HG03378 (cell line): ENCODE data around the gene ADGRL1.
"Not testable (repeated sequence)": the region's sequence is repeated elsewhere in the genome, so short reads cannot be mapped to it uniquely, and the experiment has no call there.

Experiments
- ATAC-seq: cut with Tn5 transposase; IDR thresholded peaks from one replicate; pipeline ENCODE4 v1.9.1; 2021; ENCODE audit warnings: mild to moderate bottlenecking, moderate library complexity; ENCODE audit not compliant: unreplicated experiment

ADGRL1 gene

DNA sequence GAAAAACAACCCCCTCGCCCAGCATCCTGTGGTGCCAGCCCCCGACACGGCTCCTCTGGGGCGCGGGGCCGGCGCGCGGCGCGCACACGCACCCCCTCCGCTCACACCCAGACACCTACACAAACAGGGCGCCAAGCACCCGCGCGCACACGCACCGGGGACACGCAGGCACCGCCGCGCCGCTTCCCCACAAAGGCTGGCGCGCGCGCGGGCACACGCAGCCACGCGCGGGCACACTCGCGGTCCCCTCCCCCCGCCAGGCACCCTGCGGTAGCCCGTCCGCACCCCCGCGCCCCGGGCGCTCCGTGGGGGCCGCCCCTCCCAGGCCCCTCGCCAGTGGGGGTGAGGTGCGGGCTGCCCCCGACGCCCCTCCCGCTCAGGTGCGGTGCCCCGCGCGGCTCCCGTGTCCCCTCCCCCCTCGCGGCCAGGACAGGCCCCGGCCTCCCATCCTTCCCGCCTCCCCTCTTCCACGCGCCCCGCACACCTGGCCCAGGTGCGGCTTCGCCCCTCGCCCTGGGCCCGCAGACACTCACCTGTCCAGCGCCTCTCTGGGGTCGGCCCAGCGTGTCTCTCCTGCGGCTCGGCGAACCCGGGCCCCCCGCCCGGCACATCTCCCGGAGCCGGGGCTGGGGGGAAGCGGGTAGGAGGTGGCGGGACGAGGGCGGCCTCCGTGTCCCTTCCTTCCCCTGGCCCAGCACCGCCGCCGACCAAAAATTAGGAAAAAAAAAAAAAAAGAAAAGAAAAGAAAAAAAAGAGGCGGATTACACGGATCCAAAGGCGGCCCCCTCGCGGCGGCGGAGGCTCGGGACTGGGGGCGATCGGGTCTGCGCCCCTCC is at the start of gene ADGRL1:
TSS of gene ADGRL1 (minus strand) at position 718 of the 836 bp plus-strand sequence. CDS start 22,567 bp downstream, outside the sequence.
- ATAC-seq, result not testable (repeated sequence)

DNA sequence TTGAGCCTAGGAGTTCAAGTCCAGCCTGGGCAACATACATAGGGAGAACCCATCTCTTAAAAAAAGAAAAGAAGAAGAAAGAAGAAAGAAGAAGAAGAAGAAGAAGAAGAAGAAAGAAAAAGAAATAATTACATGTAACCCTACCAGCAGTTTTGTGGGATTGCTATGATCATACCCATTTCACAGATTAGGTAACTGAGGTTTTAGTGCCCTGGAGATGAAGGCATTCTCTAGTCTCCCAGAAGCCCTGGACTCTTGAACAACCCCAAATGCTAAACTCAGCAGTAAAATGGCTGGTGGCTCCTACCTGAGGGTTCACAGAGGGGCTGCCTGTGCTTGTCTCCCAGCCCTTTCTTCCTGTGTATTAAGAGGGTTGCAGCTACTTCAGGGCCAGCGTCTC is 49.3 kb upstream of the ADGRL1 start:
- not testable (repeated sequence) for ATAC-seq

DNA sequence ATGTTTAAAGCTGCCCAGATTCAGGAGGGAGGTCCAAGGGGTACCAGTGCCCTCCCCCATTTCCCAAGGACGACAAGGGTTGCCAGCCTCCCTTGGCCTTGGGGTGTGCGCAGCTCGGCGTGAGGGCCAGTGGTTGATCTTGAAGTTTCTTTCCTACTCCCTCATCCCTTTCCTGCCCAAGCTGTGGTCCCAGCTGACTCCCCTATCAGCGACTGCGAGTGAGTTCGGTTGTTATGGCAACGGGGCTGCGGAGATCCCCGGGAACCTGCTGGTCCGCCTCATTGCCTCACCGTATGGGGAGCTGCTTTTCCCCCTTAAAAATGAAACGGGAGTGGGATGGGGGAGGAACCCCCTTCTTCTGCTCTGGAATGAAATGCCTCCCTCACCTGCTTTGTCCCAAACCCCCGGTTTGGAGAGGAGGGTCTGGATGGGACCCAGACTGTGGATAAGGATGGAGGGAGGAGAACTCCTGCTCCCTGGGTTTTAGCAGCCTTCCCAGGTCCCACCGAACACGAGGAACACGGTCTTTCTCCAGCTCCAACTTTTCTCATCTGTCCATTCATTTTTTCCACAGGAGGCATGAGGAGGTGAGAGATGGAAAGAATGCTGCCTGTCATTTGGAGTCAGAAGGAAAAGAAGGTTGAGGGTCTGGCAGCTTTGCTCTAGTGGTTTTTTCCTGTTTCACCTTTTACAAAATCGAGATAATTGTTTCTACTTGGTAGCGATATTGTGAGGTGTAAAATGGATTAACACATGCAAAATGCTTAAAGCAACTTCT is 48.0 kb upstream of the ADGRL1 start:
- not testable (repeated sequence) for ATAC-seq

DNA sequence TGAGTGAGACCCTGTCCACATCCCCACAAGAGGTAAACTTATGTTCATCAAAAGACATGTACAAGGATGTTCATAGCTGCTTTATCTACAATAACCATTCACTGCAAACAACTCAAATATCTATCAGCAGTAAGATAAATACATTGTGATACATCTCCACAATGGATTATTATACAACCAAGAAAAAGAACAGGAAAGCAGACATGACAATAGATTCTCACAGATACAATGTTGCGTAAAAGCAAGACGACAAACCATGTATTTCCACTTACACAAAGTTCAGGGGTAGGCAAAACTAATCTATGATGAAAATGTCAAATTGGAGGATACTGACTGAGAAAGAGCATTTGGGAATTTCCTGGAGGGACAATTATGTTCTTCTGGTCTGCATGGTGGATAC is 46.2 kb upstream of the ADGRL1 start:
- not testable (repeated sequence) for ATAC-seq

DNA sequence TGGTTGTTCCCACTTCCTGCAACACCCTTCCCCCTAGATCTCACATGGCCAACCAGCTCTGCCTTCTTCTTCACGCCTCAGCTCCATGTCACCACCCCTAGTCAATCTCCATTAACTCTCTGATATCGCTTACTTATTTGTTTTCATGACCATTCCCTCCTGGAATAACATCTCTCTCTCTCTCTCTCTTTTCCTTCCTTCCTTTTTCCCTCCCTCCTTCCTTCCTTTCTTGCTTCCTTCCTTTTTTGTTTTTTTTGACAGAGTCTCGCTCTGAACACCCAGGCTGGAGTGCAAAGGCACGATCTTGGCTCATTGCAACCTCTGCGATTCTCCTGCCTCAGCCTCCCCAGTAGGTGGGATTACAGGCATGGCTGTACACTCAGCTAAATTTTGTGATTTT is 44.9 kb upstream of the ADGRL1 start:
- no peak for ATAC-seq

DNA sequence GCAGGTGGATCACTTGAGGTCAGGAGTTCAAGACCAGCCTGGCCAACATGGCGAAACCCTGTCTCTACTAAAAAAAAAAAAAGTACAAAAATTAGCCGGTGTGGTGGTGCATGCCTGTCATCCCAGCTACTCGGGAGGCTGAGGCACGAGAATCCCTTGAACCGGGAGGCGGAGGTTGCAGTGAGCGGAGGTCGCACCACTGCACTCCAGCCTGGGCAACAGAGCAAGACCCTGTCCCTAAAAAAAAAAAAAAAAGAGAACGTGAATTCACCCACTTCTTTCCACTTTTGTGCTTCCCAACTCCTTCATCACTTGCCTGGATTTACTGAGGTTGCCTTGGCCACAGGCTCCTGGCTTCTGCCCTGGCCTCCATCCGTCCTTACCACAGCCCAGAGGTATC is 44.3 kb upstream of the ADGRL1 start:
- ATAC-seq, result not testable (repeated sequence)

DNA sequence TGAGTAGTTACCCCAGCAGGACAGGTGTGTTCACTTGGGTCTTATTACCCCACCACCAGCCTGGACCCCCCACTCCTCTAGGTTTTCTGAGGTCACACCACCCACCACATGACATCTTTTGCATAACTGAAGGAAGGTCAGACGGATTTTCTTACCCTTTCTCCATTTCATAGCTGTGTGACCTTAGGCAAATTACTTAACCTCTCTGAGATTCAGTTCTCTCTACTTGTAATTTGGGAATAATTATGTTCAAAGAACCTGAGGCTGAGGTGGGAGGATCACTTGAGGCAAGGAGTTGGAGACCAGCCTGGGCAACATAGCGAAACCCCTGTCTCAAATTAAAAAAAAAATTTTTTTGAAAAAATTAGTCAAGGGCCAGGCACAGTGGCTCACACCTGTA is 43.9 kb upstream of the ADGRL1 start:
- not testable (repeated sequence) for ATAC-seq

DNA sequence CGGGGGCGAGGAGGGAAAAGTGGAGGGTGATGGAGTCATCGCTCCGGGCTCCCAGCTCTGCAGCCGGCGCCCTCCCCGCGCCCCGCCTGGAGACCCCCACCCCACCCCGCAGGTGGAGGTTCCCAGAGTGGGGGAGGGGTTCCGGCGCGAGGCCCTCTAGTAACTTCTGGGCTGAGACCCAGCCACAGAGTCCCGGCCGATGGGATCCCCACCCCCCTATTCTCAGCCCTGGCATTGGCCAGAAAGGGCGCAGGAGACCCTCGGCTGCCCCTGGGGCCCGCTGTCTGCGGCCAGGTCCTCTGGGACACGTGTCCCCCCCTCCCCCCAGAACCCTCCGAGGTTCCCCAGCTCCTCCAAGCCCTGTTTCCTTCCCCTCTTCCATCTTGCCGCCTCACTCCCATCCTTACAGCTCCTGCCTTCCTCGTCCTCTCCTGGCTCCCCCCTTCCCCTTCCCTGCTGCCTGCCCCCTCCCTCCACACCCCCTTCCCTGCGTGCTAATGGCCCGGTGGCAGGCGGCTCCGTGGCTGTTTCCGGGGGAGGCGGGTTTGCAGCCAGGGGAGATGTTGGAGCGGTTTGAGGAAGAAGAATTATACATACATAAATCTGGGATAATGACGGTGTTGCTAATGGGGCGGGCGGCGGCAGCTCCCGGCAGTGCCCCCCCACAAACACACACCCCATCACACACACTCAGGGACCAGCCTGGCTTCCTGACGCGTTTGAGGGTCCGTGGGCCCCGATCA is 43.2 kb upstream of the ADGRL1 start:
- not testable (repeated sequence) for ATAC-seq

DNA sequence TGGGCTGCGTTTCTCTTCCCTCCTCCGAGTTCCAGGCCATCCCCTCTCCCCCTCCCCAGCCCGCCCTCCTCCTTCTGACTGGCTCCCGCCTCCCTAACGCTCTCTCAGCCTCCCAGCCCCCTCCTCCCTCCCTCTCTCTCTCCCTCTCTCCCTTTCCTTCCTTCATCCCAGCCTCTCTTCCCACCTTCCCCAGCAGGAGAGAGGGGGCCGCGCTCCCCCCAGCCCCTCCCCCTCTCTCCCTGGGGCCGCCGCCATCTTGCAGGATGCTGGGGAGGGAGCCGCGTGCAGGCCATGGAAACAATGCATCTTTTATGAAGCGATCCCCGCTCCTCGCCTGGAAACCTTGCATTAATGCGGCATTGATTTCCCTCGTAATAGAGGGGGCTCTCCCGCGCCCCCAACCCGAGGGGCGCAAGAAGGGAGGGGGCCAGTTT is 42.6 kb upstream of the ADGRL1 start:
- no peak for ATAC-seq

DNA sequence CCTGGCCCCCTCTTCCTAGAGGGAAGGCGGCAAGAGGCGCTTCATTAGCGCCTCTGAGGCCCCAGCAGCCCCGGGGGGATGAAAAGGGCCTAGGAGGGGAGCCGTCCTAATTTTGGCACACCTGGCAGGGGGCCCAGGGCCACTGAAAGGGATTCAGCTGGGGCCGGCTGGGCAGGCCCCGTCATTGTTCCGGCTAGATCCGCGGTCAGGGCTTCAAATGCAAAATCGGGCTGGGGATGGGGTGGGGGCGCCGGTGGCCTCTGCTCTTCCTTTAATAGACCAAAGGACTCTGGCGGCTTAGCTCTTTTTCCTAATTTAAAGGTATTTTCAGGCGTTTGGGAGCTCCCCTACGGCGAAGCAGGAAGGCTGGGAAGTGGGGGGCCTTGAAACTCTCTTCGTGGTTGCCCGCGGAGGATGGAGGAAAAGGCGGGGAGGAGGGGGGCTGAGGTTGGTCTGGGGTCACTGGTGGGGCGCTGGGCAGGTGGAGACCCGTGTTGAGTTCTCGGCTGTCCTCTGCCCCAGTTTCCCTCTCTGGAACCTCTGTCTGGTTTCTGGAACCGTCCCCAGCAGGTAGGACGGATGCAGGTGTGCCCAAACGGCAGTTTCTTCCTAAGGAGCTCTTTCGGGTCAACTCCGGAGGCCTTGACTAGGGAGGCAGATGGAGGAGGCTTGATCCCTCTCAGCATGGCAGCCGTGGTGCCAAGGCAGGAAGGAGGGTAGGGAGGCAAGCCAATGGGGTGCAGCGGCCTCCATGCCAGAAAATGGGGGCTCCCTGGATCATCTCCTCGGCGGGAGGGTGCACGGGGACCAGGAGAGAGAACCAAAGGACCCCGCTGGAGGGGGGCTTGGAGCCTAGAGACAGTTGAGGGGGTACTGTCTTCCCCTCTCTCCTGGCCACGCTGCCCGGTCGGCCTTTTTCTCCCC is 41.8 kb upstream of the ADGRL1 start:
- ATAC-seq, result not testable (repeated sequence)

DNA sequence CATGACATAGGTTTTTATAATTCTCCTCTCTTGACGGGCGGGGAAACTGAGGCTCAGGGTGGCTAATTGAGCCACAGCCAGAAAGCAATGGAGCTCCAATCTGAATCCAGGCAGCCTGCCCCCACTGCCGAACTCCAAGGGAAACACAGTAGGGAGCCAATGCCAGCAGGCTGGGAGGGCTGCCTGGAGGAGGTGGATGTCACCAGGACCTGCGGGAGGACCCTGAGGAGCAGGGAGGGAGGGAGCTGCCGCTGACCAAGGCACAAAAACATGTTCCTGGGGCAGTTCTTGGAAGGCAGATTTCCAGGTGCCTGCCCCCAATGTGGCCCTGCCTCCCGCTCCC is 41.2 kb upstream of the ADGRL1 start:
- not testable (repeated sequence) for ATAC-seq

DNA sequence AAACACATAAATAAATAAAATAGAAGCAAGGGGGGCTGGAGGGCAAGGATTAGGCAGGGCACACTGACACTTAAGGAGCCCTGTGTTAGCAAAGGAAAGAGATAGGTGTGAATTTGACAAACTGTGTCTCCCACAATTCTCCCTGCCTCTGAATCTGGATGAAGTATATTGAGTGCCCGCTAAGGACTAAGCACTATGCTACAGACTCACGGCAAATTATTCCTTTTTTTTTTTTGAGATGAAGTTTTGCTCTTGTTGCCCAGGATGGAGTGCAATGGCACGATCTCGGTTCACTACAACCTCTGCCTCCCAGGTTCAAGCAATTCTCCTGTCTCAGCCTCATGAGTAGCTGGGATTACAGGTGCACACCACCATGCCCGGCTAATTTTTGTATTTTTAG is 38.4 kb upstream of the ADGRL1 start:
- not testable (repeated sequence) for ATAC-seq

DNA sequence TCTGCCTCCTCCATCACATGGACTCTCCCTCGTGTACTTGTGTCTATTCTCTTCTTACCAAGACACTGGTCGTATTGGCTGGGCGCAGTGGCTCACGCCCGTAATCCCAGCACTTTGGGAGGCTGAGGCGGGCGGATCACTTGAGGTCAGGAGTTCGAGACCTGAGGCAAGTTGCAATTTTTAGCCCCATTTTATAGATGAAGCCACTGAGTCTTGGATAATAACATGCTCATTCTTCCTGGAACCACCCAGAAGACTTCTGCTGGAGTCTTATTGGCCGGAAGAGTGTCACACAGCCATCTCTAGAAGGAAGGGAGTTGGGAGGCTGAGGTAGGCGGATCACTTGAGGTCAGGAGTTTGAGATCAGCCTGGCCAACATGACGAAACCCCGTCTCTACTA is 37.7 kb upstream of the ADGRL1 start:
- not testable (repeated sequence) for ATAC-seq

DNA sequence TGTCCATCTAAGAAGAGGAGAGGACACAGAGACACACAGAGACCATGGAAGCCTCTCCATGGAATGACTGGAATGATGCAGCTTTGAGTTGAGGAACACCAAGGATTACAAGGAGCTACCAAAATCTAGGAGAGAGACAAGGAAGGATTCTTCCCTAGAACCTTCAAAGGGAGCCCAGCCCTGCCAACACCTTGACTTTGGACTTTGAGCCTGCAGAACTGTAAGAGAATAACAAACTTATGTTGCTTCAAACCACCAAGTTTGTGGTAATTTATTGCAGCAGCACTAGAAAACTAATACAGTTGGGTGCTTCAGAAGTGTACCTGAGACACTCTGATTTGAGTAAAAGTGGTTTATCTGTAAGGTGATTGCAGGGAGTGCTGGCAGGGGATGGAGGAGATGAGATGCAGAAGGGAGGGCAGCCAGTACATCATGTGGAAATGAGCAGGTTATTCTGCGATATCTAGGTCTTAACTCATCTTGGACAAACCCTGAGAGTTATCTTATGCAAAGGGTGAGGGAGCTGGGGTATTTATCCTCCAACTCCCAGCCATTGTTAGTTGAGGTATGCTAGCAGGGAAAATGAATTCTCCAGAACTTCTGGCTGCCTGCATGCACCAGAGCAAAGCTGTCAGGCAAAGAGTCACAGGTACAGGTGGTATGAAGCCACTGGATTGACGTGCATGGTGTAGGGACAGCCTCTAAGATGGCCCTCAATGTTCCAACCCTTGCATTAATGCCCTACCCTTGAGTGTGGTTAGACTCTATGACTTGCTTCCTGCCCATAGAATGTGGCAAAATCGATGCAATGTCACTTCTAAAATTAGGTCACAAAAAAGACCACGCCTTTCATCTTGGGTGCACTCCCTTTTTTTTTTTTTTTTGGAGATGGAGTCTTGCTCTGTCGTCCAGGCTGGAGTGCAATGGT is 31.3 kb upstream of the ADGRL1 start:
- ATAC-seq, result no peak

DNA sequence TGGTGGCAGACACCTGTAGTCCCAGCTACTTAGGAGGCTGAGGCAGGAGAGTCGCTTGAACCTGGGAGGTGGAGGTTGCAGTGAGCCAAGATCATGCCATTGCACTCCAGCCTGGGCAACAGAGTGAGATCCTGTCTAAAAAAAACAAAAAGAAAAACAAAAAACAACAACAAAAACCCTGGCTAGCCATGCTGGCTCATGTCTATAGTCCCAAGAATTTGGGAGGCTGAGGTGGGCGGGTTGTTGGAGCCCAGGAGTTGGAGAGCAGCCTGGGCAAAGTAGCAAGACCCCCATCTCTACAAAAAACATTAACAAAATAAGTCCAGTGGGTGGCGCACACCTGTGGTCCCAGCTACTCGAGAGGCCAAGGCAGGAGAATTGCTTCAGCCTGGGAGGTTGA is 27.0 kb upstream of the ADGRL1 start:
- not testable (repeated sequence) for ATAC-seq

DNA sequence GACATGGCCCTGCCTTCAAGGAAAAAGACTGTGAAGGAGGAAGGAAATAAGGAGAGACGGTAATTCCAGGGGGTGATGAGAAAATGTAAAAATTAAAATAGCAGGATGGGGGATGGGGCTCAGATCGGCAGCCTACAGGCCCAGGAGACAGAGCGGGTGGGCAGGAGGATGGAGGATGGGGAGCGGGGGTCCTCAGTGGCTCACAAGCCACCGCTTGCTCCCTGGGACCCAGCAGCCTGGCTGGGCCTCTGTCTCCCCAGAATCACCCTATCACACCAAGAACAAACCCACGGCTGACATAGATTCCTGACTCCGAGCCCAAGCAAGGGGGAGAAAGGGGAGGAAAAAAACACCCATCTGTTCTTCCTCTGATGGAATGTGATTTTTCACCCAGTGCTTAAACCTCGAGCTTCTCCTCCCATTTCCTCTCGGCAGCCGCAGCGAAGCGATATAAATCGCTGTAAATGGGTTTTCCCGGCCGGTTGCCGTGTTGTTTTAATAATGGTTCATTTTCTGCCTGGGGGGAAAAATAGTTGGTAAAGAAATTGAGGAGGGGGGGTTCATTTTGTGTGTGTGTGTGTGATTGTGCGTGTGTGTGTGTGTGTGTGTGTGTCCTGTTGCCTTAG is 22.6 kb upstream of the ADGRL1 start:
- not testable (repeated sequence) for ATAC-seq

DNA sequence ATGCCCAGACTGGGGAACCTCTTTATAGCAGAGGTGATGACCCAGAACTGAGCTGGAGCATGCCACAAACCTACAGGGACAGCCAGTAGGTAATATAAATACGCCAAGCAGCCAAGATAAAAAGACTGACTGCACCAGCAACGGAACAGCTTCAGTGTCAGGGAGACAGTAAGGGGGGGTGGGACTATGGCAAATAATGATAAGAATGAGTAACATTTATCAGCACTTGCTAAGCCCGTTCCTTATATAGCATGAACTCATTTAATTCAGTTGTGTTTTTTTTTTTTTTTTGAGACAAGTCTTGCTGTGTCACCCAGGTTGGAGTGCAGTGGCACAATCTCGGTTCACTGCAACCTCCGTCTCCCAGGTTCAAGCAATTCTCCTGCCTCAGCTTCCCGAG is 20.5 kb upstream of the ADGRL1 start:
- ATAC-seq, result not testable (repeated sequence)

DNA sequence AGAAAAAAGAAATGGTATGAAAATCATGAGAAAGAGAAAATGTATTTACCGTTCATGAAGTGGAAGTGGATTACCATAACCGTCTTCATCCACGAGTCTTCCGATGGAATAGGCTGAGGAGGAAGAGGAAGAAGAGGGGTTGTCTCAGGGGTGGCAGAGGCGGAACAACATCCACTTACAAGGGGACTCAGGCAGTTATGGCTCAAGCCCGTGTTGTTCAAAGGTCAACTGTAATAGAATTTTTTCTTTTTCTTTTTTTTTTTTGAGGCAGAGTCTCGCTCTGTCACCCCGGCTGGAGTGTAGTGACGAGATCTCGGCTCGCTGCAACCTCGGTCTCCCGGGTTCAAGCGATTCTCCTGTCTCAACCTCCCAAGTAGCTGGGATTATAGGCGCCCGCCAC is 16.9 kb upstream of the ADGRL1 start:
- no peak for ATAC-seq

DNA sequence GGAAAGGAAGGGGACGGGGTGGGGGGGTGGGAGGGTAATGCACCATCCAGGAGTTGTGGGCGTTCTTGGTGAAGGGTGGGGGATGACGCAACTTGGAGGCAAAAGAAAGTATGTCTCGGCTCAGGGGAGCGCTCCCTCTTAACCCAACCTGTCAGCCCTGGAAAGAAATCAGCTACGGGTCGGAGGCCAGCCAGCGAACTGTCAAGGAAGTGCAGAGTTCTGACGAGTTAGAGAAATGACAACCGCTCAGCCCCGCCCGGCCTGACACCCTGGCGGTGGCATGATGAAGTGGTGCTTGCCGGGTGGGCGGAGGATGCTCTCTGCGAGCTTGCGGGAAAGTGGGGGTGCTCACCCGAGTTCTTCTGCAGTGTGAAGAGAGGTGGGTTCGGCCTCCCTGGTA is 15.4 kb upstream of the ADGRL1 start:
- ATAC-seq, result not testable (repeated sequence)
